ENCODE results near the gene HSCB.

HSCB gene

GRCh38 chr22:28715611-28716010 lies 26.2 kb upstream of the HSCB start:
- H3K9me2 ChIP-seq (ENCODE audit: low read depth, low read length): no peaks in the 10 kb centered on the region
- no peaks in the 10 kb centered on the region for H3K79me2 ChIP-seq (ENCODE audit: insufficient read depth, low read length)
- H4K20me1 ChIP-seq (ENCODE audit: insufficient read depth, low read length): no peaks in the 10 kb centered on the region
- no peak overlapping the region for H3K27ac ChIP-seq (ENCODE audit: low read depth, low read length, poor library complexity, severe bottlenecking)
- H3F3A ChIP-seq (ENCODE audit: insufficient read depth, low read length): no peaks in the 10 kb centered on the region
- H3K36me3 ChIP-seq (ENCODE audit: insufficient read depth, low read length): peaks cover 51% of the 10 kb centered on the region
- no peak overlapping the region for H2AFZ ChIP-seq (ENCODE audit: low read length)
- H3K4me2 ChIP-seq (ENCODE audit: low read length): no peak overlapping the region
- H3K27me3 ChIP-seq (ENCODE audit: insufficient read depth, low read length): no peaks in the 10 kb centered on the region
- TF ChIP-seq CTCF (IDR thresholded peaks at IDR 0.05; ENCODE audit: low read length) (no peak), EZH2 (IDR thresholded peaks at IDR 0.05; ENCODE audit: borderline replicate concordance, low read length) (no peak)
- H3K9ac ChIP-seq (ENCODE audit: low read length): no peak overlapping the region
- no peaks in the 10 kb centered on the region for H3K4me1 ChIP-seq (ENCODE audit: insufficient read depth, low read length, severe bottlenecking)
- H3K4me3 ChIP-seq (ENCODE audit: low read depth, low read length, poor library complexity, severe bottlenecking): no peak overlapping the region
- H3K9me3 ChIP-seq (ENCODE audit: low read length): no peaks in the 10 kb centered on the region

- no peak overlapping the region for H3K9ac ChIP-seq (ENCODE audit: low read length)
- H3K27me3 ChIP-seq (ENCODE audit: insufficient read depth, low read length): no peaks in the 10 kb centered on the region
- H3K36me3 ChIP-seq (ENCODE audit: insufficient read depth, low read length): peaks cover 46% of the 10 kb centered on the region
- TF ChIP-seq CTCF (IDR thresholded peaks at IDR 0.05; ENCODE audit: low read length): no peak
- TF ChIP-seq EZH2 (IDR thresholded peaks at IDR 0.05; ENCODE audit: borderline replicate concordance, low read length): no peak
- H4K20me1 ChIP-seq (ENCODE audit: insufficient read depth, low read length): no peaks in the 10 kb centered on the region
- no peak overlapping the region for H3K4me2 ChIP-seq (ENCODE audit: low read length)
- no peaks in the 10 kb centered on the region for H3K9me2 ChIP-seq (ENCODE audit: low read depth, low read length)
- H3K79me2 ChIP-seq (ENCODE audit: insufficient read depth, low read length): no peaks in the 10 kb centered on the region
- no peaks in the 10 kb centered on the region for H3K9me3 ChIP-seq (ENCODE audit: low read length)
- H3K4me3 ChIP-seq (ENCODE audit: low read depth, low read length, poor library complexity, severe bottlenecking): no peak overlapping the region
- no peak overlapping the region for H3K27ac ChIP-seq (ENCODE audit: low read depth, low read length, poor library complexity, severe bottlenecking)
- no peaks in the 10 kb centered on the region for H3F3A ChIP-seq (ENCODE audit: insufficient read depth, low read length)
- no peaks in the 10 kb centered on the region for H3K4me1 ChIP-seq (ENCODE audit: insufficient read depth, low read length, severe bottlenecking)
- no peak overlapping the region for H2AFZ ChIP-seq (ENCODE audit: low read length)
Observed at GRCh38 chr22:28716686-28717085, 25.2 kb upstream of the HSCB start.

- Histone ChIP-seq H3K27ac (ENCODE audit: low read depth, low read length, poor library complexity, severe bottlenecking) (no peak overlapping the region), H4K20me1 (ENCODE audit: insufficient read depth, low read length) (no peaks in the 10 kb centered on the region), H3K4me1 (ENCODE audit: insufficient read depth, low read length, severe bottlenecking) (no peaks in the 10 kb centered on the region), H3K27me3 (ENCODE audit: insufficient read depth, low read length) (no peaks in the 10 kb centered on the region), H3K36me3 (ENCODE audit: insufficient read depth, low read length) (peaks cover 50% of the 10 kb centered on the region), H2AFZ (ENCODE audit: low read length) (no peak overlapping the region), H3K9me3 (ENCODE audit: low read length) (no peaks in the 10 kb centered on the region), H3K9ac (ENCODE audit: low read length) (no peak overlapping the region), H3K9me2 (ENCODE audit: low read depth, low read length) (no peaks in the 10 kb centered on the region), H3K79me2 (ENCODE audit: insufficient read depth, low read length) (no peaks in the 10 kb centered on the region), H3K4me3 (ENCODE audit: low read depth, low read length, poor library complexity, severe bottlenecking) (no peak overlapping the region), H3K4me2 (ENCODE audit: low read length) (no peak overlapping the region), H3F3A (ENCODE audit: insufficient read depth, low read length) (no peaks in the 10 kb centered on the region)
- no peak for TF ChIP-seq EZH2 (IDR thresholded peaks at IDR 0.05; ENCODE audit: borderline replicate concordance, low read length)
Observed at GRCh38 chr22:28718044-28718443, 23.8 kb upstream of the HSCB start.

- Histone ChIP-seq H3K4me1 (ENCODE audit: insufficient read depth, low read length, severe bottlenecking) (no peaks in the 10 kb centered on the region), H3K27ac (ENCODE audit: low read depth, low read length, poor library complexity, severe bottlenecking) (no peak overlapping the region), H3K9me2 (ENCODE audit: low read depth, low read length) (no peaks in the 10 kb centered on the region), H3K9me3 (ENCODE audit: low read length) (no peaks in the 10 kb centered on the region), H3K79me2 (ENCODE audit: insufficient read depth, low read length) (0 out of 2 replicates have a peak, but pooled peaks cover 5% of the 10 kb centered on the region), H3K27me3 (ENCODE audit: insufficient read depth, low read length) (no peaks in the 10 kb centered on the region), H2AFZ (ENCODE audit: low read length) (no peak overlapping the region), H3K4me2 (ENCODE audit: low read length) (no peak overlapping the region), H4K20me1 (ENCODE audit: insufficient read depth, low read length) (no peaks in the 10 kb centered on the region), H3K4me3 (ENCODE audit: low read depth, low read length, poor library complexity, severe bottlenecking) (no peak overlapping the region), H3F3A (ENCODE audit: insufficient read depth, low read length) (no peaks in the 10 kb centered on the region), H3K36me3 (ENCODE audit: insufficient read depth, low read length) (peaks cover 50% of the 10 kb centered on the region), H3K9ac (ENCODE audit: low read length) (no peak overlapping the region)
- TF ChIP-seq CTCF (IDR thresholded peaks at IDR 0.05; ENCODE audit: low read length) (no peak), EZH2 (IDR thresholded peaks at IDR 0.05; ENCODE audit: borderline replicate concordance, low read length) (no peak)
Observed at GRCh38 chr22:28728002-28728401, 13.8 kb upstream of the HSCB start.
